ENCODE results near the gene KDM8.
A peak's percentile ranks its signal among the peaks of the same experiment; 100 is the strongest.

The KDM8 gene

GRCh38 chr16:27179500-27180072, 23.7 kb upstream of the KDM8 start:
- peak; percentile 93 for TF ChIP-seq CTCF (IDR thresholded peaks at IDR 0.05; ENCODE audit: low read length, missing control alignments)
- peak; percentile 71 for DNase-seq (ENCODE audit: low read depth)

GRCh38 chr16:27181019-27181790, 22.1 kb upstream of the KDM8 start:
- no peak for DNase-seq (ENCODE audit: low read depth)
- peak; percentile 10 for TF ChIP-seq CTCF (IDR thresholded peaks at IDR 0.05; ENCODE audit: low read length, missing control alignments)
- H3K4me3 ChIP-seq (replicated peaks; ENCODE audit: low read depth, low read length) = no peak overlapping the region

More at GRCh38 chr16:27179500-27180072, 23.7 kb upstream of the KDM8 start:
- H3K4me3 ChIP-seq (replicated peaks; ENCODE audit: low read depth, low read length) = no peak overlapping the region

GRCh38 chr16:27182906-27183405, 20.4 kb upstream of the KDM8 start:
- no peak for TF ChIP-seq CTCF (IDR thresholded peaks at IDR 0.05; ENCODE audit: low read length, missing control alignments)
- DNase-seq (ENCODE audit: low read depth) = no peak
- H3K4me3 ChIP-seq (replicated peaks; ENCODE audit: low read depth, low read length) = no peak overlapping the region

DNA sequence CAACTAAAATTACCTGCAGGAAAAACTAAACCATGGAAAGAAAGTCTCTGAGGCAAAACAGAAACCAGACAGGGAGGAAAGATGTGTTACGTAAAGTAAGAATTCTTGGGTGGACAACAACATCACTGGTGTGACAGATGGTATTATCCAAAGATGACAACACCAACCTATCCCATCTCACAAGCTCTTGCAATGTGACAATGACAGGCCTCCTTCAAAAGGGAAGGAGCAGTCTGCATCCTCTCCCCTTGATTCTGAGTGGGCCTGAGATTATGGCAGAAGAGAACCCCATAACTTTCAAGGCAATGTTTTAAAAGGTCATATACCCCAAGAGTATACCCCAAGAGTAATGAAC, 17.6 kb upstream of the KDM8 start:
- TF ChIP-seq CTCF (IDR thresholded peaks at IDR 0.05; ENCODE audit: low read length, missing control alignments) = no peak
- DNase-seq (ENCODE audit: low read depth) = no peak
- H3K4me3 ChIP-seq (replicated peaks; ENCODE audit: low read depth, low read length) = no peak overlapping the region

DNA sequence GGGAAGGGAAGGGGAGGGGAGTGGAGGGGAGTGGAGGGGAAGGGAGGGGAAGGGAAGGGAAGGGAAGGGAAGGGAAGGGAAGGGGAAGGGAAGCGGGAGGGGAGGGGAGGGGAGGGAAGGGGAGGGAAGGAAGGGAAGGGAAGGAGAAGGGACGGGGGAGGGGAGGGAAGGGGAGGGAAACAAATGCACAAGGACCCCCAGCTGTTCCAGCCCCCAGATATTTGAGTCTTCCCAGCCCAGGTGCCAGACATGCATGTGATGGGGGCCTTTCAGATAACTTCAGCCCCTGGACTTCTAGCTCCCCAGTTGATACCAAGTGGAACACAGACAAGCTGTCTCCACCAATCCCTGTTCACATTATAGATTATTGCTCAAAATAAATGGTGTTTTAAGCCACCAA, 14.7 kb upstream of the KDM8 start:
- no peak for TF ChIP-seq CTCF (IDR thresholded peaks at IDR 0.05; ENCODE audit: low read length, missing control alignments)

GRCh38 chr16:27189335-27189972, 13.9 kb upstream of the KDM8 start:
- DNase-seq (ENCODE audit: low read depth) = no peak
- H3K4me3 ChIP-seq (replicated peaks; ENCODE audit: low read depth, low read length) = no peak overlapping the region
- no peak for TF ChIP-seq CTCF (IDR thresholded peaks at IDR 0.05; ENCODE audit: low read length, missing control alignments)

More for the DNA sequence above, 14.7 kb upstream of the KDM8 start:
- no peak for DNase-seq (ENCODE audit: low read depth)
- H3K4me3 ChIP-seq (replicated peaks; ENCODE audit: low read depth, low read length) = no peak overlapping the region

All from fibroblast of pulmonary artery (primary cell).